ENCODE results near the gene FAM13A. TPM values are rescaled to one million over a fixed set of nuclear protein-coding genes. Genes with fewer than 3 reads are reported as not detected.

The FAM13A gene
- total RNA-seq, 1 experiment from 2014 or later, result 26.7 TPM

DNA sequence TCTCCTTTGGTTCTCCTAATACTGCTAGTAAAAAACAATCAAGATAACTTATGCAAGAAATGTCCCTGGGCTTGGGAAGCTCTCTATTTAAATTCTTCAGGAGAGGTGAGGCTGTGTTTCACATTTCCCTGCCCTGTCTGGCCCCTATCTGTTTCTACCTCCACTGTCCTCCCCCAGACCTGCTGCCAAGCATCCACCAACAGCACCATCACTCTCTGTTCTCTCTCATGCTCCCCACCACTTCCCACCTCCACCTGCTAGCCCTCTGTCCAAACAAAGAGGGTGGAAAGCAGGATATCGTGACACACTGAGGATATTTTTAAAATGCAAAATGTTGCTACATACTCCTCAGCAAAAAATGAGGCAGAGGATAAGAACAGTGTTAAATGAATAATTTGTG, 271.0 kb downstream of the FAM13A start:
- no peak overlapping the region for H3K27ac ChIP-seq
- no peaks in the 10 kb centered on the region for H3K9me2 ChIP-seq (ENCODE audit: insufficient read depth)
- H3K4me3 ChIP-seq, result no peak overlapping the region
- no peaks in the 10 kb centered on the region for H3K27me3 ChIP-seq (ENCODE audit: insufficient read depth, low read depth)
- H3K4me1 ChIP-seq (replicated peaks; ENCODE audit: insufficient read depth), result no peaks in the 10 kb centered on the region
- DNase-seq, result no peak
- TF ChIP-seq EZH2 (IDR thresholded peaks at IDR 0.05; ENCODE audit: low read depth), result no peak
- TF ChIP-seq, protein P1, sequence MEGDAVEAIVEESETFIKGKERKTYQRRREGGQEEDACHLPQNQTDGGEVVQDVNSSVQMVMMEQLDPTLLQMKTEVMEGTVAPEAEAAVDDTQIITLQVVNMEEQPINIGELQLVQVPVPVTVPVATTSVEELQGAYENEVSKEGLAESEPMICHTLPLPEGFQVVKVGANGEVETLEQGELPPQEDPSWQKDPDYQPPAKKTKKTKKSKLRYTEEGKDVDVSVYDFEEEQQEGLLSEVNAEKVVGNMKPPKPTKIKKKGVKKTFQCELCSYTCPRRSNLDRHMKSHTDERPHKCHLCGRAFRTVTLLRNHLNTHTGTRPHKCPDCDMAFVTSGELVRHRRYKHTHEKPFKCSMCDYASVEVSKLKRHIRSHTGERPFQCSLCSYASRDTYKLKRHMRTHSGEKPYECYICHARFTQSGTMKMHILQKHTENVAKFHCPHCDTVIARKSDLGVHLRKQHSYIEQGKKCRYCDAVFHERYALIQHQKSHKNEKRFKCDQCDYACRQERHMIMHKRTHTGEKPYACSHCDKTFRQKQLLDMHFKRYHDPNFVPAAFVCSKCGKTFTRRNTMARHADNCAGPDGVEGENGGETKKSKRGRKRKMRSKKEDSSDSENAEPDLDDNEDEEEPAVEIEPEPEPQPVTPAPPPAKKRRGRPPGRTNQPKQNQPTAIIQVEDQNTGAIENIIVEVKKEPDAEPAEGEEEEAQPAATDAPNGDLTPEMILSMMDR (conservative IDR thresholded peaks at IDR 0.05), result no peak
- no peaks in the 10 kb centered on the region for H4K20me1 ChIP-seq (ENCODE audit: insufficient read depth)
- intact Hi-C loops (cut with micrococcal nuclease; ENCODE audit: unreplicated experiment), result no loop called here
- H3K9me3 ChIP-seq (ENCODE audit: insufficient read depth, low read depth), result no peaks in the 10 kb centered on the region
- H3K36me3 ChIP-seq (ENCODE audit: low read depth), result no peaks in the 10 kb centered on the region
- no TSS peak for BruUV-seq (replicated peaks)
- no peak overlapping the region for H2AFZ ChIP-seq
- no peak overlapping the region for H3K4me2 ChIP-seq
- H3K79me2 ChIP-seq (ENCODE audit: low read depth), result no peaks in the 10 kb centered on the region
- no peaks in the 10 kb centered on the region for H3F3A ChIP-seq (ENCODE audit: insufficient read depth, low read depth)
- ChIA-PET CTCF (no interaction called here), POLR2A (ENCODE audit: unreplicated experiment) (no interaction called here)

- Histone ChIP-seq H3K9me2 (ENCODE audit: insufficient read depth) (no peaks in the 10 kb centered on the region), H2AFZ (no peak overlapping the region), H3K27me3 (ENCODE audit: insufficient read depth, low read depth) (no peaks in the 10 kb centered on the region), H4K20me1 (ENCODE audit: insufficient read depth) (no peaks in the 10 kb centered on the region), H3K27ac (no peak overlapping the region), H3K79me2 (ENCODE audit: low read depth) (no peaks in the 10 kb centered on the region), H3K4me3 (no peak overlapping the region), H3K36me3 (ENCODE audit: low read depth) (no peaks in the 10 kb centered on the region), H3K9me3 (ENCODE audit: insufficient read depth, low read depth) (no peaks in the 10 kb centered on the region), H3K4me2 (no peak overlapping the region), H3F3A (ENCODE audit: insufficient read depth, low read depth) (no peaks in the 10 kb centered on the region), H3K4me1 (replicated peaks; ENCODE audit: insufficient read depth) (no peaks in the 10 kb centered on the region)
- DNase-seq, result no peak
- TF ChIP-seq, protein P1 (conservative IDR thresholded peaks at IDR 0.05), result no peak
- no peak for TF ChIP-seq EZH2 (IDR thresholded peaks at IDR 0.05; ENCODE audit: low read depth)
- ChIA-PET CTCF (no interaction called here), POLR2A (ENCODE audit: unreplicated experiment) (no interaction called here)
- intact Hi-C loops (cut with micrococcal nuclease; ENCODE audit: unreplicated experiment), result no loop called here
- BruUV-seq (replicated peaks), result no TSS peak
Observed at GRCh38 chr4:88780389-88780788, 276.6 kb downstream of the FAM13A start.

GRCh38 chr4:88779431-88779830, 277.6 kb downstream of the FAM13A start:
- Histone ChIP-seq H3K4me1 (replicated peaks; ENCODE audit: insufficient read depth) (no peaks in the 10 kb centered on the region), H3K27me3 (ENCODE audit: insufficient read depth, low read depth) (no peaks in the 10 kb centered on the region), H2AFZ (no peak overlapping the region), H3F3A (ENCODE audit: insufficient read depth, low read depth) (no peaks in the 10 kb centered on the region), H3K36me3 (ENCODE audit: low read depth) (no peaks in the 10 kb centered on the region), H3K9me3 (ENCODE audit: insufficient read depth, low read depth) (no peaks in the 10 kb centered on the region), H3K4me3 (no peak overlapping the region), H3K9me2 (ENCODE audit: insufficient read depth) (no peaks in the 10 kb centered on the region), H4K20me1 (ENCODE audit: insufficient read depth) (no peaks in the 10 kb centered on the region), H3K27ac (no peak overlapping the region), H3K4me2 (no peak overlapping the region), H3K79me2 (ENCODE audit: low read depth) (no peaks in the 10 kb centered on the region)
- CTCF ChIA-PET, result no interaction called here
- BruUV-seq (replicated peaks), result no TSS peak
- DNase-seq, result peak in 1 of 2 experiments; percentile 28
- intact Hi-C loops (cut with micrococcal nuclease; ENCODE audit: unreplicated experiment), result no loop called here
- TF ChIP-seq, protein P1 (conservative IDR thresholded peaks at IDR 0.05), result no peak
- TF ChIP-seq EZH2 (IDR thresholded peaks at IDR 0.05; ENCODE audit: low read depth), result no peak
- POLR2A ChIA-PET (ENCODE audit: unreplicated experiment), result interaction anchor here (0.6 to 0.7 kb wide), 2 partner anchors 13 to 165 kb away, joined by 3 to 5 read pairs; no protein-coding TSS in a partner anchor

All from PC-9 (cell line).